ENCODE measurements around the gene VGLL4.
"Not testable (repeated sequence)": the region's sequence is repeated elsewhere in the genome, so short reads cannot be mapped to it uniquely, and the experiment has no call there.

Gene VGLL4

GRCh38 chr3:11536132-11536935 is 107.4 kb downstream of the VGLL4 start:
- FAIRE-seq (no peak), DNase-seq (ENCODE audit: insufficient read length, low spot score) (no peak)

- no peak for FAIRE-seq
- DNase-seq (ENCODE audit: insufficient read length, low spot score) = no peak
These were observed 108.3 kb downstream of the VGLL4 start for GRCh38 chr3:11535243-11535960.

- FAIRE-seq = no peak
These were observed 109.0 kb downstream of the VGLL4 start for GRCh38 chr3:11534793-11535101.

DNA sequence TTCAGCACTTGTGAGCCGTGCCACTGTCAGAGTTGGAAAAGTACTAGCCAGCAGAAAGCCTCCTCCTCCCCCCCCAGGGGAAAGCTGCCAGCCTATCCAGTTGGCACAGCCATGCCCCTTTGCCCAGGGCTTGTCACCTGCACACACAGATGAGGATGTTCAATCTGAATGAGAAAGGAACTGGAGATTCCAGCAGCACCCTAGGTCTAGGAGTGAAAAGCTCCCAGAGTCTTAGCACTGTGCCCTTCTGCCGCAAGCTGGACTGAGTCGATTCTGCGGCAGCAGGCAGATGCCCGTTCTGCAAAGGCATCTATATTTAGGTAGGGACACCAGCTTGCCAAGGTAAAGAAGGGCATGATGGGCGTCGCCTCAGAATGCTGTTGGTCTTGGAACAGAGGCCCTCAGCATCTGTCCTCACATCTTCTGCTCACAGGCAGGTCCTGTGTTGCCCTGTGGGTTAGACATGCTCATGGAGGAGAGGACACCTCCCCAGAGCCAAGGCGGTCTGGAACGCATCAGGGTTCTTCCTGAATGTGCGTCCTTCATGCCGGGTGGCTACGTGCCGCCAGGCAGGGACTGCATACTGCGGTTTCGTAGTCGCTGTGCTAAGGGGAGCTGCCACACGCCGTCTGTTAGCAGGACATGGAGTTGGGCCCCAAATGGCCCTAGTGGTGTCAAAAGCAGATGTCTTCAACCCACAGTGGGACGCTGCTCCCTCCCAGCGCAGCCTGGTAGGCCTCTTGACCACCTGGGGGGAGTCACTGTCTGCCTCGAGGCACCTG is 109.5 kb downstream of the VGLL4 start:
- FAIRE-seq = no peak
- DNase-seq (ENCODE audit: insufficient read length, low spot score) = no peak

More at GRCh38 chr3:11534793-11535101, 109.0 kb downstream of the VGLL4 start:
- DNase-seq (ENCODE audit: insufficient read length, low spot score) = no peak

GRCh38 chr3:11532931-11533391 is 110.8 kb downstream of the VGLL4 start:
- no peak for FAIRE-seq
- no peak for DNase-seq (ENCODE audit: insufficient read length, low spot score)

GRCh38 chr3:11530153-11530721 is 113.5 kb downstream of the VGLL4 start:
- no peak for FAIRE-seq
- no peak for DNase-seq (ENCODE audit: insufficient read length, low spot score)

GRCh38 chr3:11529281-11529680 is 114.4 kb downstream of the VGLL4 start:
- DNase-seq (ENCODE audit: insufficient read length, low spot score) (no peak), FAIRE-seq (no peak)

GRCh38 chr3:11526121-11526520 is 117.6 kb downstream of the VGLL4 start:
- FAIRE-seq = not testable (repeated sequence)

DNA sequence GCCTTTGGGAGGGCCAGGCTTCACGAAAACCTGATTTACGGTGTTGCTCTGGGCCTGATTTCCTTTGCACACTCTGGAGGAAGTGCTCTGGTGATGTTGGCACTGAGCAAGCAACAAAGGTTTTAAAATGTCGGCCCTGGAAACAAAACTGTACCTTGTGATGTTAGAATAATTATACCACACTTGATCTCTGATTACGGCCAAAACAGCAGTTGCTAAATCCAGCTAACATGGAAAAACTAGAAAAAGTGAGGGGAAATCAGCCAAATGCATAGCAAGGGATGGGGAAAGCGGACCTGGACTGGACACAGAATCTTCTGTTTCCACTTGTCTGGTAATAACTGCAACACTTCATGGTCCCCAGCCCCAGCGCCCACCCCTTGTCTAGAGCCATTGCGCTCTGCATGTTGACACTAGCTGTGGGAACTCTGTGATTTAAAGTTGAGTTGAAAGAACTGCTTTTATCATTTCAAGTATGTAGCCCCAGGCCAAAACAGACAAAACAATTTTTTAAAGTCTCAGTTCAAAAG is 120.1 kb downstream of the VGLL4 start:
- FAIRE-seq (no peak), DNase-seq (ENCODE audit: insufficient read length, low spot score) (no peak)

More at GRCh38 chr3:11526121-11526520, 117.6 kb downstream of the VGLL4 start:
- DNase-seq (ENCODE audit: insufficient read length, low spot score) = not testable (repeated sequence)

- DNase-seq (ENCODE audit: insufficient read length, low spot score) (no peak), FAIRE-seq (no peak)
These were observed 120.7 kb downstream of the VGLL4 start for GRCh38 chr3:11522953-11523571.

GRCh38 chr3:11522398-11522715 is 121.4 kb downstream of the VGLL4 start:
- FAIRE-seq (no peak), DNase-seq (ENCODE audit: insufficient read length, low spot score) (no peak)

DNA sequence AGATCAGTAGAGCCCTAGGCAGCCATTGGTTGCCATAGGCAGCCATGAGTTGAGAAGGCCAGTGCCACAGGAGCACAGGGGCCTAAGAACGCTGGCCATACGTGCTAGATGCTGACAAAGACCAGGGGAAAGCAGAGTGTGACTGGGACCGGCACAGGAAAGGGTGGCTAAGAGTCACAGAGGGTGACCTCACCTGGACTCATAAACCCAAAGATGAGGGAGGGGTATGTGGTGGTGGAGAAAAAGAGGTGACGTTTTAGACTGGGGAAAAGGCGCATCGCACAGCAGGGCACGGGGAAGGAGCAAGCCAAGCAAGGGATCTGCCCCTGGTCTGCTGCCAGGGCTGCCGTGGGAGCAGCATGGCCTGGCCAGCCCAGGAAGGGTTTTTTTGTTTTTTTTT is 122.5 kb downstream of the VGLL4 start:
- DNase-seq (ENCODE audit: insufficient read length, low spot score) (no peak), FAIRE-seq (no peak)

GRCh38 chr3:11517601-11518000 is 126.1 kb downstream of the VGLL4 start:
- FAIRE-seq (no peak), DNase-seq (ENCODE audit: insufficient read length, low spot score) (no peak)

GRCh38 chr3:11514191-11514821 is 129.4 kb downstream of the VGLL4 start:
- no peak for FAIRE-seq
- no peak for DNase-seq (ENCODE audit: insufficient read length, low spot score)

DNA sequence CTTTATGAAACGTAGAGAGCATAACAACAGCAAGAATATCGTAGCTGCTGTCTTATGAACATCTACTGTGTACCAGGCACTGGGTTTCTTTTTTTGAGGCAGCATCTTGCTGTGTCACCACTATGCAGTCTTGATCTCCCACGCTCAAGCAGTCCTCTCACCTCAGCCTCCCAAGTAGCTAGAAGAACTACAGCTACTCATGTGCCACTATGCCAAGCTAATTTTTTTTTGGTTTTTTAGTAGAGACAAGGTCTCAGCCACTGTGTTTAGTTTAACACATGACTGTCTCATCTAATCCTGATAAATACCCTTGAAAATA is 129.9 kb downstream of the VGLL4 start:
- DNase-seq (ENCODE audit: insufficient read length, low spot score) (no peak), FAIRE-seq (no peak)

GRCh38 chr3:11513125-11513816 is 130.4 kb downstream of the VGLL4 start:
- FAIRE-seq = not testable (repeated sequence)

GRCh38 chr3:11511606-11512005 is 132.1 kb downstream of the VGLL4 start:
- not testable (repeated sequence) for FAIRE-seq; DNase-seq (ENCODE audit: insufficient read length, low spot score)

More at GRCh38 chr3:11513125-11513816, 130.4 kb downstream of the VGLL4 start:
- not testable (repeated sequence) for DNase-seq (ENCODE audit: insufficient read length, low spot score)

- FAIRE-seq (no peak), DNase-seq (ENCODE audit: insufficient read length, low spot score) (no peak)
These were observed 133.4 kb downstream of the VGLL4 start for GRCh38 chr3:11510356-11510755.

- FAIRE-seq (no peak), DNase-seq (ENCODE audit: insufficient read length, low spot score) (no peak)
These were observed 133.7 kb downstream of the VGLL4 start for GRCh38 chr3:11510001-11510340.

Measured in GM19239 (cell line).